SU-DHL-6 (cell line): ENCODE results near the gene PRLHR.

Experiments
- H2AFZ ChIP-seq: fragments of 200-600 bp; sonication (generic); 2 replicates; pipeline ENCODE4 v1.6.1; 2014; ENCODE audit warnings: low read depth, mild to moderate bottlenecking, moderate library complexity, mixed read lengths, antibody characterized with exemption, low read length; ENCODE audit not compliant: severe bottlenecking
- H3F3A ChIP-seq: fragments of 200-600 bp; shearing (Covaris generic); 2 replicates; pipeline ENCODE4 v1.6.0; 2016; ENCODE audit warnings: antibody characterized with exemption, mild to moderate bottlenecking; ENCODE audit not compliant: insufficient read depth
- H3K27ac ChIP-seq: fragments of 200-600 bp; sonication (generic); 2 replicates; pipeline ENCODE4 v1.5.1; 2016; ENCODE audit warnings: low read depth, mild to moderate bottlenecking, low read length, moderate library complexity, mixed read lengths
- H3K27me3 ChIP-seq: fragments of 200-600 bp; sonication (generic), shearing (Covaris generic); 2 replicates; pipeline ENCODE4 v1.6.0; 2014; ENCODE audit warnings: mild to moderate bottlenecking, low read length
- H3K36me3 ChIP-seq: fragments of 200-600 bp; sonication (generic); 2 replicates; pipeline ENCODE4 v1.6.1; 2014; ENCODE audit warnings: mild to moderate bottlenecking, low read length, mixed read lengths
- H3K4me2 ChIP-seq: fragments of 300-600, 200-600 bp; shearing (Covaris generic), sonication (generic); 2 replicates; pipeline ENCODE4 v1.6.0; 2014; ENCODE audit warnings: low read length, low read depth, mild to moderate bottlenecking; ENCODE audit not compliant: poor library complexity, severe bottlenecking
- H3K4me3 ChIP-seq: fragments of 200-600 bp; sonication (generic); 2 replicates; pipeline ENCODE4 v1.5.1; 2014; ENCODE audit warnings: antibody characterized with exemption, low read length, mild to moderate bottlenecking, mixed read lengths; ENCODE audit not compliant: insufficient read depth, poor library complexity, severe bottlenecking
- H3K79me2 ChIP-seq: fragments of 200-600 bp; sonication (generic); 2 replicates; pipeline ENCODE4 v1.6.1; 2014; ENCODE audit warnings: mild to moderate bottlenecking, low read length, moderate library complexity; ENCODE audit not compliant: insufficient read depth
- H3K9ac ChIP-seq: fragments of 200-600 bp; sonication (generic); 2 replicates; pipeline ENCODE4 v1.7.0; 2014; ENCODE audit warnings: mild to moderate bottlenecking, low read length
- H3K9me2 ChIP-seq: fragments of 200-600 bp; sonication (generic); replicated peaks from 2 replicates; pipeline ENCODE4 v1.6.1; 2014; ENCODE audit warnings: low read length; ENCODE audit not compliant: insufficient read depth
- H3K9me3 ChIP-seq: fragments of 200-600 bp; sonication (generic); 2 replicates; pipeline ENCODE4 v1.6.1; 2014; ENCODE audit warnings: low read length, mixed read lengths; ENCODE audit not compliant: insufficient read depth
- H4K20me1 ChIP-seq: fragments of 200-600 bp; sonication (generic); 2 replicates; pipeline ENCODE4 v1.6.1; 2014; ENCODE audit warnings: low read depth, mild to moderate bottlenecking, antibody characterized with exemption, low read length, moderate library complexity, mixed read lengths
- CTCF ChIP-seq: fragments of 200-600 bp; sonication (generic); IDR thresholded peaks from one replicate; pipeline ENCODE4 v1.5.1; 2017; ENCODE audit warnings: antibody characterized with exemption, mild to moderate bottlenecking, low read length, moderate library complexity; ENCODE audit not compliant: insufficient read depth, poor library complexity, severe bottlenecking
- EZH2phosphoT487 ChIP-seq: fragments of 200-600 bp; sonication (generic), shearing (Covaris generic); conservative IDR thresholded peaks from 2 replicates; pipeline ENCODE4 v1.6.1; 2018; ENCODE audit warnings: mild to moderate bottlenecking, antibody characterized with exemption, low read length, moderate library complexity, mixed read lengths

PRLHR gene

GRCh38 chr10:118605694-118606093 lies 10.2 kb upstream of the PRLHR start:
- Histone ChIP-seq H4K20me1 (no peaks in the 10 kb centered on the region), H3K27ac (no peak overlapping the region), H3K36me3 (no peaks in the 10 kb centered on the region), H2AFZ (no peak overlapping the region), H3K4me2 (no peak overlapping the region), H3K9ac (no peak overlapping the region), H3K27me3 (no peaks in the 10 kb centered on the region), H3F3A (no peaks in the 10 kb centered on the region), H3K9me3 (peaks cover 16% of the 10 kb centered on the region; the same call in 1 of the 2 replicates), H3K9me2 (no peaks in the 10 kb centered on the region), H3K4me3 (no peak overlapping the region), H3K79me2 (no peaks in the 10 kb centered on the region)
- TF ChIP-seq EZH2phosphoT487 (no peak), CTCF (no peak)

DNA sequence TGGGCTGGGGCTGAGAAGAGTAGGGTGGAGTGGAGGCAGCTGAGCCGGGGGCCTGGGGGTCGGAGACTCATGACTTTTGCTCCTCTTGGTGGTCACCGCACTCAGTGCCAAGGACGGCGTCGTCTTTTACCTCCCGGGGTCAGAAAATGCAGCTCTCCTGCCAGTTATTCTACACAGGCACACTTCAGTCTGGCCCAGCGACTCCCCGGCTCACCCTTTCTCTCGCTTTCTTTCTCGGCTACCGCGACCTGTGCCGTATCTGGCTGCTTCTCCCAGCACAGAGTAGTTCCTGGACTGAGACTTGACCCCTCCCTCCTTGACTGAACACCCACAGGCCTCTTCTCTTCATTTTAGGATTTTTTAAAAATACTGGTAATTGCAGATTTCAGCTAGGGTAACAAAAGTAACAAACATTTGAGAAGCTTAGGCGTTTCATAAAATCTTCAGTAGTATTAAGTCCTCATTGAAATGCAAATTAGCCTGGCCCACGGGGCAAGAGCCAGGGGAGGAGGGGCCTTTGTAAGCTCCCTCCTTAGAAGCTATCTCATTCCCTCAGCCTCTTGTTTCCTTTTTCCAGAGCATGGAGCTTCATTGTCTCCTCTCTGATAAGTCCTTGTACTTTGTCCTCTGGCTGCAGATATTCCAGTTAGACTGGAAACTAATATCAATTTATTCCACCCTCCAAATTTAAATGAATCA lies 1.1 kb upstream of the PRLHR start:
- no peaks in the 10 kb centered on the region for H3F3A ChIP-seq
- no peak overlapping the region for H3K27ac ChIP-seq
- TF ChIP-seq CTCF: no peak
- H3K9me3 ChIP-seq: no peaks in the 10 kb centered on the region
- no peaks in the 10 kb centered on the region for H3K36me3 ChIP-seq
- no peaks in the 10 kb centered on the region for H3K9me2 ChIP-seq
- no peak overlapping the region for H3K9ac ChIP-seq
- H3K4me2 ChIP-seq: no peak overlapping the region
- H2AFZ ChIP-seq: no peak overlapping the region
- H3K27me3 ChIP-seq: no peaks in the 10 kb centered on the region
- H3K4me3 ChIP-seq: no peak overlapping the region
- no peaks in the 10 kb centered on the region for H3K79me2 ChIP-seq
- no peaks in the 10 kb centered on the region for H4K20me1 ChIP-seq

DNA sequence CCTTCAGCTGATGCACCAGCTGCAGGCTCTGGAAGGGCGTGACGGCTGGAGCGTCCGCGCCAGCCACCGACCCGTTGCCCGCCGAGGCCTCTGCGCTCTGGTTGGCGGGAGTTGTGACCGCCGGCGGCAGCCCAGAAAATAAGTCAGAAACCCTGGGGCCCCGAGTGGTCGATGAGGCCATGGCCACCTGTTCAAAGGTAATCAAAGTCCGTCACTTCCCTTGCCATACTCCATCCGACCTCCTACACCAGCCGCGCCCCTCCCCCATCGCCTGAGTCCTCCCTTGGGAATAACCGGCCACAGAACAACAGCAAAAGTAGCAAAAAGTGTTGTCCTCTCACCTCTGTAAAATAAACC lies 406 bp downstream of the PRLHR start:
- H3F3A ChIP-seq: no peaks in the 10 kb centered on the region
- no peak overlapping the region for H3K4me2 ChIP-seq
- H4K20me1 ChIP-seq: no peaks in the 10 kb centered on the region
- no peaks in the 10 kb centered on the region for H3K36me3 ChIP-seq
- H3K79me2 ChIP-seq: no peaks in the 10 kb centered on the region
- no peak overlapping the region for H3K27ac ChIP-seq
- no peak for TF ChIP-seq CTCF
- no peak for TF ChIP-seq EZH2phosphoT487
- no peak overlapping the region for H3K9ac ChIP-seq
- H3K4me3 ChIP-seq: no peak overlapping the region
- H3K9me3 ChIP-seq: no peaks in the 10 kb centered on the region
- no peaks in the 10 kb centered on the region for H3K27me3 ChIP-seq
- H3K9me2 ChIP-seq: no peaks in the 10 kb centered on the region
- H2AFZ ChIP-seq: no peak overlapping the region
